Measurements from ENCODE around the gene ILDR2. TPM values are rescaled to one million over a fixed set of nuclear protein-coding genes. Genes with fewer than 3 reads are reported as not detected.

ILDR2 gene, protein sequence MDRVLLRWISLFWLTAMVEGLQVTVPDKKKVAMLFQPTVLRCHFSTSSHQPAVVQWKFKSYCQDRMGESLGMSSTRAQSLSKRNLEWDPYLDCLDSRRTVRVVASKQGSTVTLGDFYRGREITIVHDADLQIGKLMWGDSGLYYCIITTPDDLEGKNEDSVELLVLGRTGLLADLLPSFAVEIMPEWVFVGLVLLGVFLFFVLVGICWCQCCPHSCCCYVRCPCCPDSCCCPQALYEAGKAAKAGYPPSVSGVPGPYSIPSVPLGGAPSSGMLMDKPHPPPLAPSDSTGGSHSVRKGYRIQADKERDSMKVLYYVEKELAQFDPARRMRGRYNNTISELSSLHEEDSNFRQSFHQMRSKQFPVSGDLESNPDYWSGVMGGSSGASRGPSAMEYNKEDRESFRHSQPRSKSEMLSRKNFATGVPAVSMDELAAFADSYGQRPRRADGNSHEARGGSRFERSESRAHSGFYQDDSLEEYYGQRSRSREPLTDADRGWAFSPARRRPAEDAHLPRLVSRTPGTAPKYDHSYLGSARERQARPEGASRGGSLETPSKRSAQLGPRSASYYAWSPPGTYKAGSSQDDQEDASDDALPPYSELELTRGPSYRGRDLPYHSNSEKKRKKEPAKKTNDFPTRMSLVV
- 0.05 and 0.24 TPM in 2 replicates for polyA plus RNA-seq (2012; rRNA removed)
- 0.09 and 0.14 TPM in 2 replicates for polyA plus RNA-seq (2012; cell fraction: cytosol; rRNA removed)
- polyA plus RNA-seq (2012; cell fraction: nucleus; rRNA removed), result 0.06 and 0.10 TPM in 2 replicates

DNA sequence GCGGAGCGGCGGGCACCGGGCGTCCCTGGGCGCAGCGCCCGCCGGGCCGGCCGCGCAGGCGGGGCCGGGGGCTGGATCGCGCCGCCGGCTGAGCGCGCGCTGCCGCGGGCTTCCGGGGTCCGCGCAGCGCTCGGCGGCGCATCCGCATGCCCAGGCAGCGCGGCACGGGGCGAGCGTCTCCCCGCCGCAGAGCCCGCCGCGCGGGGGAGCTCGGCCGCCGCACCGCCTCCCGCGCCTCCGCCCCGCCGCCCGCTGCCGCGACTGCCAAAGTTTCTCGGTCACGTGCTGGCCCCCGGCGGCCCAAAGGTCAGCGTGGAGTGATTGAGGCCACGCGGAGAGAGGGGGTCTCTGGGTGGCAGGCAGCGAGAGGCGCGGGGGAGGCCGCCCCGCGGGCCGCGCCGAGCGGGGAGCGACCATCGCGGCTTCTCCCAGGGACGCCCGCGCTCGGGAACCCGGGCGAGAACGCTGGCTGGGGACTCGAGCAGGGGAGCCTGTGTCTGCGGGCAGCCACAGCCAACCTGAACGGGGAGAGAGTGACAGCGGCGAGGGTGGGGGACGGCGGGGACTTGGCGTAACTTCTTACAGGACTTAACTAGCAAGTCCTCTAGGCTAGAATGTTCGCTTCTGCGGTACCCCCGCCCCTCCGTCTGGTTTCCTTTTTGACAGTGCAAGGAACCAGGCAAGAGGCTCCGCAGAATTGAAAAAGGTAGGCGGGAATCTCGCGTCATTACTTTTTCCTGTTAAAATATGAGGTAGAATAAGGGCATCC is at the start of gene ILDR2:
TSS of gene ILDR2 (minus strand) at position 180 of the 769 bp plus-strand sequence. CDS start 272 bp downstream, outside the sequence.
- Histone ChIP-seq H3K4me3 (ENCODE audit: low read depth in 2 of 2, low read length in 1 of 2) (peak within 1 kb of the TSS; percentile 55 to 74), H2AFZ (ENCODE audit: low read depth) (peak within 1 kb of the TSS; percentile 83), H3K27me3 (ENCODE audit: insufficient read depth) (peaks cover 51% of the 10 kb centered on the region), H3K36me3 (replicated peaks in 1 of 2; ENCODE audit: control insufficient read depth in 1 of 2, insufficient read depth in 2 of 2, low read length in 1 of 2) (no peaks in the 10 kb centered on the region), H3K9me2 (no peaks in the 10 kb centered on the region), H3K79me2 (ENCODE audit: insufficient read depth) (no peaks in the 10 kb centered on the region), H3K4me2 (peak within 1 kb of the TSS; percentile 91), H3K27ac (ENCODE audit: low read depth in 2 of 2, low read length in 1 of 2) (no peak within 1 kb of the TSS), H3K9ac (no peak within 1 kb of the TSS), H3K4me1 (ENCODE audit: control insufficient read depth in 1 of 2, insufficient read depth in 2 of 2, low read depth in 1 of 2, low read length in 1 of 2) (peaks cover 0 to 7% of the 10 kb centered on the region in 2 experiments; a peak in 1 of 4 replicates), H3K9me3 (no peaks in the 10 kb centered on the region), H4K20me1 (ENCODE audit: insufficient read depth) (no peaks in the 10 kb centered on the region), H3F3A (replicated peaks; ENCODE audit: insufficient read depth) (no peaks in the 10 kb centered on the region)
- 3% methylated on average over 21 of the region's 97 CpGs for WGBS (ENCODE audit: low lambda C conversion rate)
- TF ChIP-seq, protein P1, sequence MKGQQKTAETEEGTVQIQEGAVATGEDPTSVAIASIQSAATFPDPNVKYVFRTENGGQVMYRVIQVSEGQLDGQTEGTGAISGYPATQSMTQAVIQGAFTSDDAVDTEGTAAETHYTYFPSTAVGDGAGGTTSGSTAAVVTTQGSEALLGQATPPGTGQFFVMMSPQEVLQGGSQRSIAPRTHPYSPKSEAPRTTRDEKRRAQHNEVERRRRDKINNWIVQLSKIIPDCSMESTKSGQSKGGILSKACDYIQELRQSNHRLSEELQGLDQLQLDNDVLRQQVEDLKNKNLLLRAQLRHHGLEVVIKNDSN (IDR thresholded peaks at IDR 0.05; ENCODE audit: borderline replicate concordance, low read depth), result peak; percentile 44; the same call in 1 of the 2 replicates
- TF ChIP-seq, protein P2, sequence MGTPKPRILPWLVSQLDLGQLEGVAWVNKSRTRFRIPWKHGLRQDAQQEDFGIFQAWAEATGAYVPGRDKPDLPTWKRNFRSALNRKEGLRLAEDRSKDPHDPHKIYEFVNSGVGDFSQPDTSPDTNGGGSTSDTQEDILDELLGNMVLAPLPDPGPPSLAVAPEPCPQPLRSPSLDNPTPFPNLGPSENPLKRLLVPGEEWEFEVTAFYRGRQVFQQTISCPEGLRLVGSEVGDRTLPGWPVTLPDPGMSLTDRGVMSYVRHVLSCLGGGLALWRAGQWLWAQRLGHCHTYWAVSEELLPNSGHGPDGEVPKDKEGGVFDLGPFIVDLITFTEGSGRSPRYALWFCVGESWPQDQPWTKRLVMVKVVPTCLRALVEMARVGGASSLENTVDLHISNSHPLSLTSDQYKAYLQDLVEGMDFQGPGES (IDR thresholded peaks at IDR 0.05; ENCODE audit: low read depth, low read length), result no peak
- ChIA-PET POLR2A (no interaction called here), CTCF (interaction anchor here (0.6 to 3.2 kb wide), 4 partner anchors 11 to 84 kb away, joined by 3 to 17 read pairs (median 8); no protein-coding TSS in a partner anchor)
- peak; percentile 78 for DNase-seq

DNA sequence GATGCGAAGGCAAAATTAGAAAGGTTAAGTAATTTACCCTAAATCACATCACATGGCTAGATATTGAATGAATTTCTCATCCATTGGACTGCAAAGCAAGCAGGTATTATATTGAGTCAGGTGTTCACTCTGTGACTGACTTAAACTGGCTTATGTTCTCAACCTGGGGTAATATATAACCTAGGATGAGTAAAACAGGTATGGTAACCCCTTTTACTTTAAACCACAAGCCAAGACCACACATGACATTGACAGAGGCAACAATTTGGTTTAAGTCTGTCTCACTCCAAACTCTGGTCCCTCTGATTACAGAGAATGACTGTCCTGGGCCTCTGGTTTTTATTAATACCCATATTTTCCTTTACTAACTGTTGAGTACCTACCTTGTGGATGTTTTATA is 47.0 kb upstream of the ILDR2 start:
- 10% methylated on average over 1 of the region's 1 CpG for WGBS (ENCODE audit: low lambda C conversion rate)
- no peak overlapping the region for H2AFZ ChIP-seq (ENCODE audit: low read depth)

More for the DNA sequence above, 47.0 kb upstream of the ILDR2 start:
- no peaks in the 10 kb centered on the region for H3K27me3 ChIP-seq (ENCODE audit: insufficient read depth)
- no peaks in the 10 kb centered on the region for H3K9me3 ChIP-seq
- no peak for TF ChIP-seq RCOR1 (IDR thresholded peaks at IDR 0.05; ENCODE audit: low read length)
- TF ChIP-seq NFIC (IDR thresholded peaks at IDR 0.05; ENCODE audit: borderline replicate concordance), result no peak
- TF ChIP-seq, protein P3, sequence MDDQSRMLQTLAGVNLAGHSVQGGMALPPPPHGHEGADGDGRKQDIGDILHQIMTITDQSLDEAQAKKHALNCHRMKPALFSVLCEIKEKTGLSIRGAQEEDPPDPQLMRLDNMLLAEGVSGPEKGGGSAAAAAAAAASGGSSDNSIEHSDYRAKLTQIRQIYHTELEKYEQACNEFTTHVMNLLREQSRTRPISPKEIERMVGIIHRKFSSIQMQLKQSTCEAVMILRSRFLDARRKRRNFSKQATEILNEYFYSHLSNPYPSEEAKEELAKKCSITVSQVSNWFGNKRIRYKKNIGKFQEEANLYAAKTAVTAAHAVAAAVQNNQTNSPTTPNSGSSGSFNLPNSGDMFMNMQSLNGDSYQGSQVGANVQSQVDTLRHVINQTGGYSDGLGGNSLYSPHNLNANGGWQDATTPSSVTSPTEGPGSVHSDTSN (IDR thresholded peaks at IDR 0.05), result no peak
- no peak for TF ChIP-seq MXI1 (IDR thresholded peaks at IDR 0.05; ENCODE audit: low read depth, low read length)
- H3K4me1 ChIP-seq (ENCODE audit: control insufficient read depth in 1 of 2, insufficient read depth in 2 of 2, low read depth in 1 of 2, low read length in 1 of 2), result no peaks in the 10 kb centered on the region
- H3K4me2 ChIP-seq, result no peak overlapping the region
- no peaks in the 10 kb centered on the region for H3K79me2 ChIP-seq (ENCODE audit: insufficient read depth)
- no peak overlapping the region for H3K4me3 ChIP-seq (ENCODE audit: low read depth in 2 of 2, low read length in 1 of 2)
- POLR2A ChIA-PET, result no interaction called here
- no peak overlapping the region for H3K27ac ChIP-seq (ENCODE audit: low read depth in 2 of 2, low read length in 1 of 2)
- H3K9me2 ChIP-seq, result no peaks in the 10 kb centered on the region
- no peak for DNase-seq
- no peaks in the 10 kb centered on the region for H3F3A ChIP-seq (replicated peaks; ENCODE audit: insufficient read depth)
- CTCF ChIA-PET, result interaction anchor here (1.1 kb wide), 1 partner anchor 40 kb away, joined by 3 read pairs; no protein-coding TSS in a partner anchor
- H3K36me3 ChIP-seq (replicated peaks in 1 of 2; ENCODE audit: control insufficient read depth in 1 of 2, insufficient read depth in 2 of 2, low read length in 1 of 2), result no peaks in the 10 kb centered on the region
- no peaks in the 10 kb centered on the region for H4K20me1 ChIP-seq (ENCODE audit: insufficient read depth)
- H3K9ac ChIP-seq, result no peak overlapping the region
